ENCODE results near the gene AKR1C2. TPM values are rescaled to one million over a fixed set of nuclear protein-coding genes. Genes with fewer than 3 reads are reported as not detected.
"Not testable (repeated sequence)": the region's sequence is repeated elsewhere in the genome, so short reads cannot be mapped to it uniquely, and the experiment has no call there.

Gene AKR1C2
- total RNA-seq, 1 donor from 2014 or later, result not detected

- ATAC-seq (ENCODE audit: low read depth); CTCF ChIA-PET; H3K27ac Mint-ChIP-seq; H3K4me3 Mint-ChIP-seq; H3K36me3 Mint-ChIP-seq (ENCODE audit: low read depth); intact Hi-C loops (cut with micrococcal nuclease); H3K9me3 Mint-ChIP-seq; H3K4me1 Mint-ChIP-seq; DNase-seq; POLR2A ChIA-PET; H3K27me3 Mint-ChIP-seq: not testable (repeated sequence)
Observed at GRCh38 chr10:5008857-5009548, 5.3 kb upstream of the AKR1C2 start.

GRCh38 chr10:5004501-5004900 lies 844 bp upstream of the AKR1C2 start:
- ATAC-seq (ENCODE audit: low read depth); DNase-seq; H3K9me3 Mint-ChIP-seq; H3K4me3 Mint-ChIP-seq; H3K4me1 Mint-ChIP-seq; H3K27ac Mint-ChIP-seq; POLR2A ChIA-PET; intact Hi-C loops (cut with micrococcal nuclease); CTCF ChIA-PET; H3K36me3 Mint-ChIP-seq (ENCODE audit: low read depth); H3K27me3 Mint-ChIP-seq: not testable (repeated sequence)

GRCh38 chr10:5004030-5004385 lies 351 bp upstream of the AKR1C2 start:
- H3K27me3 Mint-ChIP-seq; H3K4me1 Mint-ChIP-seq; H3K9me3 Mint-ChIP-seq; CTCF ChIA-PET; intact Hi-C loops (cut with micrococcal nuclease); ATAC-seq (ENCODE audit: low read depth); H3K36me3 Mint-ChIP-seq (ENCODE audit: low read depth); H3K27ac Mint-ChIP-seq; POLR2A ChIA-PET; H3K4me3 Mint-ChIP-seq; DNase-seq: not testable (repeated sequence)

- ChIA-PET CTCF (no interaction called here), POLR2A (no interaction called here)
- intact Hi-C loops (cut with micrococcal nuclease), result no loop called here
- ATAC-seq (ENCODE audit: low read depth), result no peak
- H3K9me3 Mint-ChIP-seq, result peaks cover 4% of the 10 kb centered on the region
- no peaks in the 10 kb centered on the region for H3K4me1 Mint-ChIP-seq
- H3K27ac Mint-ChIP-seq, result no peak overlapping the region
- no peaks in the 10 kb centered on the region for H3K36me3 Mint-ChIP-seq (ENCODE audit: low read depth)
- no peak for DNase-seq
- peaks cover 1% of the 10 kb centered on the region for H3K27me3 Mint-ChIP-seq
- TF ChIP-seq CTCF (IDR thresholded peaks at IDR 0.05), result no peak
- no peak overlapping the region for H3K4me3 Mint-ChIP-seq
Observed at GRCh38 chr10:5002013-5002727, 1.5 kb downstream of the AKR1C2 start.

GRCh38 chr10:4998671-4999070 lies 5.0 kb downstream of the AKR1C2 start:
- ATAC-seq (ENCODE audit: low read depth) (no peak), DNase-seq (no peak)
- Mint-ChIP-seq H3K4me1 (no peaks in the 10 kb centered on the region), H3K4me3 (no peak overlapping the region), H3K36me3 (ENCODE audit: low read depth) (no peaks in the 10 kb centered on the region), H3K27ac (no peak overlapping the region), H3K27me3 (peaks cover 1% of the 10 kb centered on the region), H3K9me3 (no peaks in the 10 kb centered on the region)
- ChIA-PET POLR2A (no interaction called here), CTCF (no interaction called here)
- intact Hi-C loops (cut with micrococcal nuclease), result no loop called here
- no peak for TF ChIP-seq CTCF (IDR thresholded peaks at IDR 0.05)

GRCh38 chr10:4994260-4994659 lies 9.4 kb downstream of the AKR1C2 start:
- H3K4me3 Mint-ChIP-seq; H3K27me3 Mint-ChIP-seq; H3K9me3 Mint-ChIP-seq; H3K4me1 Mint-ChIP-seq; POLR2A ChIA-PET; H3K36me3 Mint-ChIP-seq (ENCODE audit: low read depth); ATAC-seq (ENCODE audit: low read depth); CTCF ChIA-PET; intact Hi-C loops (cut with micrococcal nuclease); DNase-seq; H3K27ac Mint-ChIP-seq: not testable (repeated sequence)

- H3K27ac Mint-ChIP-seq; intact Hi-C loops (cut with micrococcal nuclease); ATAC-seq (ENCODE audit: low read depth); H3K27me3 Mint-ChIP-seq; H3K4me3 Mint-ChIP-seq; H3K9me3 Mint-ChIP-seq; H3K4me1 Mint-ChIP-seq; POLR2A ChIA-PET; H3K36me3 Mint-ChIP-seq (ENCODE audit: low read depth); CTCF ChIA-PET; DNase-seq: not testable (repeated sequence)
Observed at GRCh38 chr10:4992564-4992963, 11.1 kb downstream of the AKR1C2 start.

- H3K4me3 Mint-ChIP-seq; intact Hi-C loops (cut with micrococcal nuclease); H3K36me3 Mint-ChIP-seq (ENCODE audit: low read depth); H3K27ac Mint-ChIP-seq; H3K27me3 Mint-ChIP-seq; DNase-seq; ATAC-seq (ENCODE audit: low read depth); H3K9me3 Mint-ChIP-seq; CTCF ChIA-PET; H3K4me1 Mint-ChIP-seq; POLR2A ChIA-PET: not testable (repeated sequence)
Observed at GRCh38 chr10:4991463-4991862, 12.2 kb downstream of the AKR1C2 start.
